Stimulated activated CD8-positive, alpha-beta memory T cell treated with anti-CD3 and anti-CD28 coated beads, Interleukin-7, amount 100 ng/mL, for 4 hours (primary cell): ENCODE results near the gene SCN2B.
A peak's percentile ranks its signal among the peaks of the same experiment; 100 is the strongest.

Experiments used
- DNase-seq, 2 donors: peaks; one replicate each; pipeline ENCODE4 v3.0.0-alpha.2; 2020; ENCODE audit warnings: low read depth in 2 of 2

Gene SCN2B

GRCh38 chr11:118175993-118176777 is at the start of gene SCN2B:
SCN2B (minus strand) TSS chr11:118176639; CDS start chr11:118176431, 208 bp downstream.
- no peak for DNase-seq

- DNase-seq = peak in 1 of 2 donors; percentile 42
Observed at GRCh38 chr11:118224511-118225188, 48.2 kb upstream of the SCN2B start, which contains the start of gene JAML. JAML (minus strand) TSS chr11:118225011; CDS start chr11:118214866, 10,145 bp downstream.

GRCh38 chr11:118223992-118224391 is 47.6 kb upstream of the SCN2B start:
- DNase-seq = no peak

- no peak for DNase-seq
Observed at GRCh38 chr11:118223570-118223969, 47.1 kb upstream of the SCN2B start.

- DNase-seq = no peak
Observed at GRCh38 chr11:118222437-118222836, 46.0 kb upstream of the SCN2B start.

- no peak for DNase-seq
Observed at GRCh38 chr11:118221419-118221818, 45.0 kb upstream of the SCN2B start.

- DNase-seq = no peak
Observed at GRCh38 chr11:118219732-118220131, 43.3 kb upstream of the SCN2B start.

- no peak for DNase-seq
Observed at GRCh38 chr11:118219244-118219643, 42.8 kb upstream of the SCN2B start.

GRCh38 chr11:118217575-118217974 is 41.1 kb upstream of the SCN2B start:
- DNase-seq = no peak

GRCh38 chr11:118216621-118217481 is 40.4 kb upstream of the SCN2B start:
- DNase-seq = peak in 1 of 2 donors; percentile 41

- DNase-seq = no peak
Observed at GRCh38 chr11:118215765-118216164, 39.3 kb upstream of the SCN2B start.

GRCh38 chr11:118215262-118215661 is 38.8 kb upstream of the SCN2B start:
- no peak for DNase-seq

- no peak for DNase-seq
Observed at GRCh38 chr11:118214210-118214914, 37.9 kb upstream of the SCN2B start.

GRCh38 chr11:118213781-118214180 is 37.3 kb upstream of the SCN2B start:
- DNase-seq = no peak

GRCh38 chr11:118213201-118213600 is 36.8 kb upstream of the SCN2B start:
- no peak for DNase-seq

- no peak for DNase-seq
Observed at GRCh38 chr11:118212781-118213191, 36.3 kb upstream of the SCN2B start.

- DNase-seq = no peak
Observed at GRCh38 chr11:118212131-118212725, 35.8 kb upstream of the SCN2B start.

- DNase-seq = no peak
Observed at GRCh38 chr11:118211006-118211405, 34.6 kb upstream of the SCN2B start.

GRCh38 chr11:118210323-118210722 is 33.9 kb upstream of the SCN2B start:
- no peak for DNase-seq

- DNase-seq = no peak
Observed at GRCh38 chr11:118209033-118209432, 32.6 kb upstream of the SCN2B start.

GRCh38 chr11:118207079-118207478 is 30.6 kb upstream of the SCN2B start:
- DNase-seq = no peak
